LNCaP clone FGC (cell line): ENCODE results near the gene PDE8A.
"Not testable (repeated sequence)": the region's sequence is repeated elsewhere in the genome, so short reads cannot be mapped to it uniquely, and the experiment has no call there.

Experiments used
- DNase-seq: peaks from one replicate; pipeline ENCODE4 v3.0.0-alpha.2; 2011; ENCODE audit warnings: low read depth
- H3K4me3 ChIP-seq: 2 replicates; pipeline ENCODE4 v1.5.1; 2011; ENCODE audit warnings: mild to moderate bottlenecking, low read depth, low read length, control low read depth
- CTCF ChIP-seq: IDR thresholded peaks from 2 replicates; pipeline ENCODE4 v1.5.1; 2012; ENCODE audit warnings: mild to moderate bottlenecking; ENCODE audit not compliant: control insufficient read depth, insufficient read depth; ENCODE audit errors: extremely low read depth

The PDE8A gene

GRCh38 chr15:84988909-84989644 lies 7.4 kb downstream of the PDE8A start:
- TF ChIP-seq CTCF, result no peak
- no peak overlapping the region for H3K4me3 ChIP-seq
- no peak for DNase-seq

- DNase-seq, result no peak
- no peak overlapping the region for H3K4me3 ChIP-seq
- TF ChIP-seq CTCF, result no peak
These were observed 8.9 kb downstream of the PDE8A start for GRCh38 chr15:84990507-84990906.

GRCh38 chr15:84991014-84991712 lies 9.5 kb downstream of the PDE8A start:
- no peak for TF ChIP-seq CTCF
- H3K4me3 ChIP-seq, result no peak overlapping the region
- DNase-seq, result no peak

GRCh38 chr15:84992157-84992944 lies 10.7 kb downstream of the PDE8A start:
- no peak overlapping the region for H3K4me3 ChIP-seq
- no peak for DNase-seq
- TF ChIP-seq CTCF, result no peak

GRCh38 chr15:84996055-84996454 lies 14.4 kb downstream of the PDE8A start:
- DNase-seq, result no peak
- no peak for TF ChIP-seq CTCF
- H3K4me3 ChIP-seq, result no peak overlapping the region

- H3K4me3 ChIP-seq, DNase-seq: not testable (repeated sequence)
These were observed 15.1 kb downstream of the PDE8A start for GRCh38 chr15:84996714-84997113.

- DNase-seq, H3K4me3 ChIP-seq: not testable (repeated sequence)
These were observed 15.6 kb downstream of the PDE8A start for GRCh38 chr15:84997214-84997613.
